ENCODE data around the gene CAVIN3.
A peak's percentile ranks its signal among the peaks of the same experiment; 100 is the strongest.

The CAVIN3 gene

DNA sequence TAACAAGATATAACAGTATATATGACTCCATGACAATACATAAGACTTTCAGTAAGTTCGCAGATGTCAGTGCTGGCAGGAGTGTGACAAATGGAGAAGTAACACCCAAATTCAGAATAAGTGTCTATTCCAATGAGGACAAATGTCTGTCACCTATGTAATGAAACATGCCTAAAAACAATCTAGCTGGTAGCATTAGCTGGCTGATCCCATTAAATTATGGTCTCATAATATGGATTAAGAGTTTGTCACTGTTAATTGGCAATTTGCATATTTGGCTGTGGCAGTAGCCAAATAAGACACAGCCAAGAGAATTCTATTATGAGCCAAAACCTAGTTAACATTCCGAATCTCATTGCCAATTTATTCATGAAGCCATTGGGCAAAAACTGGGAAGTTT is 30.2 kb upstream of the CAVIN3 start:
- H3K27me3 ChIP-seq (ENCODE audit: control insufficient read depth, insufficient read depth, low read length), result no peaks in the 10 kb centered on the region

GRCh38 chr11:6350043-6350442 is 29.7 kb upstream of the CAVIN3 start:
- H3K4me3 ChIP-seq (ENCODE audit: low read length), result no peak overlapping the region
- H3K4me1 ChIP-seq (ENCODE audit: control insufficient read depth, low read depth, low read length), result no peaks in the 10 kb centered on the region
- peaks cover 3% of the 10 kb centered on the region for H3K9me3 ChIP-seq (ENCODE audit: control insufficient read depth, low read depth, low read length)

More for the DNA sequence above, 30.2 kb upstream of the CAVIN3 start:
- Histone ChIP-seq H3K9ac (ENCODE audit: low read length) (no peak overlapping the region), H3K36me3 (ENCODE audit: control insufficient read depth, low read depth, low read length) (no peaks in the 10 kb centered on the region), H3K4me1 (ENCODE audit: control insufficient read depth, low read depth, low read length) (no peaks in the 10 kb centered on the region), H3K9me3 (ENCODE audit: control insufficient read depth, low read depth, low read length) (peaks cover 3% of the 10 kb centered on the region), H3K27ac (ENCODE audit: low read length) (no peak overlapping the region), H3K4me3 (ENCODE audit: low read length) (no peak overlapping the region)

DNA sequence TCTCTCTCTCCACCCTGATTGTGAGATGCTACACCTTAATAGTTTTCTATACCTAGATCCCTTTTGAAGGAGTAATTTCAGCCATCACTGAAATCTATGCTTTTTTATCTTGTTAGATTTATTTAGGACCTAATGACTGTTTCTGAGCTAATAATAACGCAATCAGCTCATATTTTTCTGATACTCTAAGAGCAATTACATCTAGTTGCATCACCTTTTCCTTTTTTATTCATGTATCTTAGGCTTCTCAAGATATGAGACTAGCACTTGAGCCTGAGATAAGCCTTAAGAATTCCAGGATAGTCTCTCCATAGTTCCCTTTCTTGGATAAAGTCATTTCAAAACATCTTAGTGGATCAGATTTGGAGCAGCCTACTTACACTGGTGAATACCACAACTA is 25.1 kb upstream of the CAVIN3 start:
- no peaks in the 10 kb centered on the region for H3K4me1 ChIP-seq (ENCODE audit: control insufficient read depth, low read depth, low read length)

More at GRCh38 chr11:6350043-6350442, 29.7 kb upstream of the CAVIN3 start:
- no peaks in the 10 kb centered on the region for H3K27me3 ChIP-seq (ENCODE audit: control insufficient read depth, insufficient read depth, low read length)
- no peaks in the 10 kb centered on the region for H3K36me3 ChIP-seq (ENCODE audit: control insufficient read depth, low read depth, low read length)
- H3K9ac ChIP-seq (ENCODE audit: low read length), result no peak overlapping the region
- no peak overlapping the region for H3K27ac ChIP-seq (ENCODE audit: low read length)

DNA sequence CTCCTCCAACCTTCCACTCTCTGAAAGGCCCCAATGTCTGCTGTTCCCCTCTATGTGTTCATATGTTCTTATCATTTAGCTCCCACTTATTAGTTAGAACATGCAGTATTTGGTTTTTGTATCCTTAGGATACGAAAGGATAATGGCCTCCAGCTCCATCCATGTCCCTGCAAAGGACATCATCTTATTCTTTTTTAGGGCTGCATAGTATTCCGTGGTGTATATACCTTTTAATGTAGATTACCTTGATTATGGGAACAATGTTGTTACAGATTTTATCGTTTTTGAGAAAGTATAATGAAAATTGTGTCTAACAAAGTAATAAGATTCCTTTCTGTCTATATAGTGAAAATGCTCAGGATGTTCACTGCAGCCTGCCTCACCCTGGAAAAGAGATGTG is 16.0 kb upstream of the CAVIN3 start:
- H3K9me3 ChIP-seq (ENCODE audit: control insufficient read depth, low read depth, low read length), result no peaks in the 10 kb centered on the region
- no peak overlapping the region for H3K27ac ChIP-seq (ENCODE audit: low read length)
- H3K4me1 ChIP-seq (ENCODE audit: control insufficient read depth, low read depth, low read length), result peaks cover 9% of the 10 kb centered on the region
- H3K27me3 ChIP-seq (ENCODE audit: control insufficient read depth, insufficient read depth, low read length), result no peaks in the 10 kb centered on the region
- no peak overlapping the region for H3K9ac ChIP-seq (ENCODE audit: low read length)
- H3K36me3 ChIP-seq (ENCODE audit: control insufficient read depth, low read depth, low read length), result no peaks in the 10 kb centered on the region
- H3K4me3 ChIP-seq (ENCODE audit: low read length), result no peak overlapping the region

More for the DNA sequence above, 25.1 kb upstream of the CAVIN3 start:
- Histone ChIP-seq H3K36me3 (ENCODE audit: control insufficient read depth, low read depth, low read length) (no peaks in the 10 kb centered on the region), H3K9me3 (ENCODE audit: control insufficient read depth, low read depth, low read length) (peaks cover 3% of the 10 kb centered on the region), H3K27ac (ENCODE audit: low read length) (no peak overlapping the region), H3K9ac (ENCODE audit: low read length) (no peak overlapping the region), H3K4me3 (ENCODE audit: low read length) (no peak overlapping the region), H3K27me3 (ENCODE audit: control insufficient read depth, insufficient read depth, low read length) (no peaks in the 10 kb centered on the region)

- Histone ChIP-seq H3K27ac (ENCODE audit: low read length) (no peak overlapping the region), H3K4me3 (ENCODE audit: low read length) (no peak overlapping the region), H3K27me3 (ENCODE audit: control insufficient read depth, insufficient read depth, low read length) (no peaks in the 10 kb centered on the region), H3K4me1 (ENCODE audit: control insufficient read depth, low read depth, low read length) (peaks cover 9% of the 10 kb centered on the region), H3K36me3 (ENCODE audit: control insufficient read depth, low read depth, low read length) (no peaks in the 10 kb centered on the region), H3K9me3 (ENCODE audit: control insufficient read depth, low read depth, low read length) (no peaks in the 10 kb centered on the region), H3K9ac (ENCODE audit: low read length) (no peak overlapping the region)
Observed at GRCh38 chr11:6334806-6335205, 14.5 kb upstream of the CAVIN3 start.

GRCh38 chr11:6333095-6333494 is 12.8 kb upstream of the CAVIN3 start:
- no peaks in the 10 kb centered on the region for H3K36me3 ChIP-seq (ENCODE audit: control insufficient read depth, low read depth, low read length)
- H3K27ac ChIP-seq (ENCODE audit: low read length), result no peak overlapping the region
- peaks cover 7% of the 10 kb centered on the region for H3K4me1 ChIP-seq (ENCODE audit: control insufficient read depth, low read depth, low read length)
- no peaks in the 10 kb centered on the region for H3K27me3 ChIP-seq (ENCODE audit: control insufficient read depth, insufficient read depth, low read length)
- H3K4me3 ChIP-seq (ENCODE audit: low read length), result no peak overlapping the region
- H3K9me3 ChIP-seq (ENCODE audit: control insufficient read depth, low read depth, low read length), result no peaks in the 10 kb centered on the region
- H3K9ac ChIP-seq (ENCODE audit: low read length), result no peak overlapping the region

DNA sequence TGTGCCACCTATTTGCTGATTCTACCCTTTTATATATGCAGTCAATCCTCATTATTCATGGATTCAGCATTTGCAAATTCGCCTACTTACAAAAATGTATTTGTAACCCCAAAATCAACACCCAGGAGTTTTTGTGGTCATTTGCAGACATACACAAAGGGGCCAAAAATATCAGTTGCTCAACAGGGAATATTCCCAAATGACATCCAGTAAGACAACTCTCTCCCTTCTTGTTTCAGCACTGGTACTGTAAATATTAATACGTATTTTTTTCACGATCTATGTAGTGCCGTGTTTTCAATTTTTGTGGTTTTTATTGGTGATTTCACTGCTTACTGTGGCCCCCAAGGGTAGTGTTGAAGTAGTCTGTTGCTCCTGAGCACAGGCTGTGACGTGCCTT is 11.8 kb upstream of the CAVIN3 start:
- Histone ChIP-seq H3K9me3 (ENCODE audit: control insufficient read depth, low read depth, low read length) (no peaks in the 10 kb centered on the region), H3K9ac (ENCODE audit: low read length) (no peak overlapping the region), H3K27ac (ENCODE audit: low read length) (no peak overlapping the region), H3K27me3 (ENCODE audit: control insufficient read depth, insufficient read depth, low read length) (no peaks in the 10 kb centered on the region), H3K4me3 (ENCODE audit: low read length) (no peak overlapping the region), H3K4me1 (ENCODE audit: control insufficient read depth, low read depth, low read length) (peaks cover 9% of the 10 kb centered on the region), H3K36me3 (ENCODE audit: control insufficient read depth, low read depth, low read length) (no peaks in the 10 kb centered on the region)

GRCh38 chr11:6328321-6328720 is 8.0 kb upstream of the CAVIN3 start:
- H3K36me3 ChIP-seq (ENCODE audit: control insufficient read depth, low read depth, low read length), result no peaks in the 10 kb centered on the region

GRCh38 chr11:6327806-6328205 is 7.5 kb upstream of the CAVIN3 start:
- Histone ChIP-seq H3K36me3 (ENCODE audit: control insufficient read depth, low read depth, low read length) (no peaks in the 10 kb centered on the region), H3K9me3 (ENCODE audit: control insufficient read depth, low read depth, low read length) (no peaks in the 10 kb centered on the region), H3K27ac (ENCODE audit: low read length) (no peak overlapping the region), H3K9ac (ENCODE audit: low read length) (no peak overlapping the region), H3K4me1 (ENCODE audit: control insufficient read depth, low read depth, low read length) (peaks cover 34% of the 10 kb centered on the region), H3K4me3 (ENCODE audit: low read length) (no peak overlapping the region), H3K27me3 (ENCODE audit: control insufficient read depth, insufficient read depth, low read length) (no peaks in the 10 kb centered on the region)

More at GRCh38 chr11:6328321-6328720, 8.0 kb upstream of the CAVIN3 start:
- H3K4me3 ChIP-seq (ENCODE audit: low read length), result no peak overlapping the region
- no peak overlapping the region for H3K9ac ChIP-seq (ENCODE audit: low read length)
- no peaks in the 10 kb centered on the region for H3K9me3 ChIP-seq (ENCODE audit: control insufficient read depth, low read depth, low read length)
- no peak overlapping the region for H3K27ac ChIP-seq (ENCODE audit: low read length)
- peaks cover 29% of the 10 kb centered on the region for H3K4me1 ChIP-seq (ENCODE audit: control insufficient read depth, low read depth, low read length)
- H3K27me3 ChIP-seq (ENCODE audit: control insufficient read depth, insufficient read depth, low read length), result no peaks in the 10 kb centered on the region

DNA sequence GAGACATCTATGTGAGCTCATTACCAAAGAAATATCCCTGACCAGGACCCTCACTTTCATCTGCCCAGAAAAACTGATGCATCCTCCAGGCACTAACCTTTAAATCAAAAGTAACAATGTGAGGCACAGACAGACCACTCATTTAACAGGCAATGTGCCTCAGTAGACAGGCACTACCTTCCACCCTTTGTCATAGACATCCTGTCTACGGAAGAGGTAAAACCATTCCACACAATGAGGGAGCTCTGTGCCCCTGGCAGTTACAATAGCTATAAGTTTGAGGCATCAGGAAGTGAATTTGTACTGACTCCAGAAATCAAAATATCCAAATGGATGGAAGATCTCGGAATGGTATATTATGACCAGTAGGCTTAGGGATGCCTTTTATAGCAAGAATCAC is 6.7 kb upstream of the CAVIN3 start:
- no peak overlapping the region for H3K27ac ChIP-seq (ENCODE audit: low read length)
- H3K4me3 ChIP-seq (ENCODE audit: low read length), result no peak overlapping the region
- peaks cover 43% of the 10 kb centered on the region for H3K4me1 ChIP-seq (ENCODE audit: control insufficient read depth, low read depth, low read length)
- no peaks in the 10 kb centered on the region for H3K27me3 ChIP-seq (ENCODE audit: control insufficient read depth, insufficient read depth, low read length)
- no peaks in the 10 kb centered on the region for H3K36me3 ChIP-seq (ENCODE audit: control insufficient read depth, low read depth, low read length)
- H3K9ac ChIP-seq (ENCODE audit: low read length), result no peak overlapping the region
- H3K9me3 ChIP-seq (ENCODE audit: control insufficient read depth, low read depth, low read length), result no peaks in the 10 kb centered on the region

DNA sequence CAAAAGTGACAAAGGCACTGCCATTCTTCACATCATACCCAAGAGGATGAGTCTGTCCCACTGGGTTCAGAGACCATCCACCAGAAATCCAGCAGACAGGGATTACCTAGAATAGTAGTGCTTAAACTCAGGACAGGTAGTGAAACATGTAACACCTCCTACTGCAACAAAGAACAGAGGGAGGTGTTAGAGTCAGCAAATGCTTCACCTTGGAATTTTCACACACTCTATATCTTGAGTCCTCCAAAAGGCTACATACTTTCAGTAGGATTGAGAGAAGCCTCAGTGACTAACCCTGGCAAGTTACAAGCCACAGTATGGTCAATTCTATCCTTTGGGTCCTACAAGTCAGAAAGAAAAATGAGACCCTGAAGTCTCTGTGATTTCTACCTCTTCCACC is 6.0 kb upstream of the CAVIN3 start:
- H3K4me1 ChIP-seq (ENCODE audit: control insufficient read depth, low read depth, low read length), result peaks cover 49% of the 10 kb centered on the region
- no peaks in the 10 kb centered on the region for H3K36me3 ChIP-seq (ENCODE audit: control insufficient read depth, low read depth, low read length)
- H3K27ac ChIP-seq (ENCODE audit: low read length), result no peak overlapping the region
- no peak overlapping the region for H3K4me3 ChIP-seq (ENCODE audit: low read length)
- no peak overlapping the region for H3K9ac ChIP-seq (ENCODE audit: low read length)
- H3K27me3 ChIP-seq (ENCODE audit: control insufficient read depth, insufficient read depth, low read length), result no peaks in the 10 kb centered on the region
- H3K9me3 ChIP-seq (ENCODE audit: control insufficient read depth, low read depth, low read length), result no peaks in the 10 kb centered on the region

DNA sequence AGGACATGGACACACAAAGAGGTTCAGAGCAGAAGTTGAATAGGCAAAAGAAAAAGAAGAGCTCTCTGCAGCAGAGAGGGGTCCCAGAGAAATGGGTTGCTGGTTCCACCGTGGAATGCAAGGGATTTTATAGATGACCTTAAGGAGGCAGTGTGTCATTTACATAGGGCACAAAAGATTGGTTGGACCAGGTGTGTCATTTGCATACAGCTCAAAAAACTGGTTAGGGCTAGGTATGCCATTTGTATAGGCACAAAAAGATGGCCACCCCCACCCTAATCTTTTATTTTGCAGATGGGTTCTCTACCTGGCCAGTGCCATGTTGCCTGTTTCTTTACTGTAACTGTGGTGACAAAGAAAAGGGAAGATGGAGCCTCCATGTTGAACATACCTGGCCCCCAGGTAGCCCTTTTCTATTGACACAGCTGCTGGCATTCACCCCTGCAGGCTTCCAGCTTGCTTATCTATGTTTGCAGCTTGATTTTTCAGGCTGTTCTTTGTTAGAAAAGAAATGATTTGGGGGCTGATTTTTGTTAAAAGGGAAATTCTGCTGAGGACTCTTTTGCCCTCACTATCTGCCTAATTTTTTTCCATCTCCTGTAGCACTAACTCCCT is 3.1 kb upstream of the CAVIN3 start:
- Histone ChIP-seq H3K4me1 (ENCODE audit: control insufficient read depth, low read depth, low read length) (peaks cover 62% of the 10 kb centered on the region), H3K27me3 (ENCODE audit: control insufficient read depth, insufficient read depth, low read length) (peaks cover 11% of the 10 kb centered on the region), H3K36me3 (ENCODE audit: control insufficient read depth, low read depth, low read length) (no peaks in the 10 kb centered on the region), H3K4me3 (ENCODE audit: low read length) (peak overlapping the region; percentile 21), H3K9me3 (ENCODE audit: control insufficient read depth, low read depth, low read length) (no peaks in the 10 kb centered on the region), H3K27ac (ENCODE audit: low read length) (peak overlapping the region; percentile 87), H3K9ac (ENCODE audit: low read length) (peak overlapping the region; percentile 51)
